Measurements from ENCODE around the gene MYO1F.
"Not testable (repeated sequence)": the region's sequence is repeated elsewhere in the genome, so short reads cannot be mapped to it uniquely, and the experiment has no call there.

Gene MYO1F

GRCh38 chr19:8561075-8561764 is 16.0 kb downstream of the MYO1F start:
- no peak for DNase-seq

DNA sequence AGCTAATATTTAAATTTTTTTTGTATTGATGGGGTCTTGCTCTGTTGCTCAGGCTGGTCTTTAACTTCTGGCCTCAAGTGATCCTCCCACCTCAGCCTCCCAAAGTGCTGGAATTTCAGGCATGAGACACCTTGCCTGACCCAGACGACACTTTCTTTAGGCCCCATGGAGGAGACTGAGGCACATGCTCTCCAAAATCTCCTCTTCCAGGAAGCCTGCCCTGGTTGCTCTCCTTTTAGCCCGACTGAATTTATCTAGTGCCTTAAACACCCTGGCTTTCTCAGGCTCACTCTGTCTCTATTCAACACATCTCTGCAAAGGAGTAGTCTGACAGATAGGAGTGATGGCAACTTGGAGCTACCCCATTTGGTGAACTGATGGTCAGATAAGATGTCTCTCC is 18.9 kb downstream of the MYO1F start:
- DNase-seq = no peak

- no peak for DNase-seq
Measured at GRCh38 chr19:8557642-8558238, 19.5 kb downstream of the MYO1F start.

- not testable (repeated sequence) for DNase-seq
Measured at GRCh38 chr19:8553729-8554128, 23.5 kb downstream of the MYO1F start.

DNA sequence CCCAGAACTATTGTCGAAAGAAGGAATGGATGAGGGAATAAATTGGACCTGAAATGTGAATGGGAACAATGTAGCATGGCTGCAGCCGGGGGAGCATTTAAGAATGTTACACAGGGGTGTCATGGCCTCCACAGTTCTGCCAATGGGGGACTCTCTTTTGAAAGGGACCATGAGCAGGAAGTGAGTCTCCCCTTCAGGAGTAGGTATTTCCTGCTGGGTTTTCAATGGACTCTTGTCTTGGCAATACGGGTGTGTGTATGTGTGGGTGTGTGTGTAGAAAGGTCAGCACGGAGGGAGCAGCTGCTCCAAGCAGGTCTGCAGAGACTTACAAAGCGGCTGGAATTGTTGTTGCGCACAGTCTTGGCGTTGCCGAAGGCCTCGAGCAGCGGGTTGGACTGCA is 24.4 kb downstream of the MYO1F start:
- no peak for DNase-seq

DNA sequence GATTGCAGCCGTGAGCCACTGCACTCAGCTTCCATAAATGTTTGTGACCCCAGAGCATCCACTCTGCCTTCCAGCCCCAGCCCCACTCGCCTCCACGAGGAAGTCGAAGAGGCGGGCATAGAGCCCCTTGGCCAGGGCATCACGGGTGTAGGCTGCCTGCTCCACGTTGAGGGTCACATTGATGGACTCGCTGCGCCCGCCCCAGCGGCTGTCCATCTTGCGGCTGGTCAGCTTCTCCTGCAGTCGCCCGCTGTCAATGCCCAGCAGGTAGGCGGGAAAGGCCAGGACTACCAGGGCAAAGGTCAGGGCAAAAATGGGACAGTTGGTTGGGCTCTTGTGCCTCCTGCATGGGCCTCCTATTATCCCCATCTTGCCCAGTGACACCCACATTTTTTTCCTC is 27.2 kb downstream of the MYO1F start:
- DNase-seq = no peak

DNA sequence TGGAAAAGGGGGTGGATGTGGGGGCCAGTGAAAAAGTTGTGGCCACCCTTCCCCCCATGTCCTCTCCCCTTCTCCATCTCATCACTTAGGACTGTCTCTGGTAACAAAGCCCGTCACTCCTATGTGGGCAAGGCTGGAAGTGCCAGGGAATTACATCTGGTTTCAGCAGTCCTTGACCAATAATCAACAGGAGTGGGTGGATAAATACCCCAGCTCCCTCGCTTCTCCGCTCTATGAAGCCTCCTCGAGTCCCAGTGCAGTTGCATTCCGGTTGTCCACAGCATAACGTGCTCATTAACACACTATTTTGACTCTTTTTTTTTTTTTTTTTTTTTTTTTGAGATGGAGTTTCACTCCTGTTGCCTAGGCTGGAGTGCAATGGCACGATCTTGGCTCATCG is 31.5 kb downstream of the MYO1F start:
- DNase-seq = no peak

DNA sequence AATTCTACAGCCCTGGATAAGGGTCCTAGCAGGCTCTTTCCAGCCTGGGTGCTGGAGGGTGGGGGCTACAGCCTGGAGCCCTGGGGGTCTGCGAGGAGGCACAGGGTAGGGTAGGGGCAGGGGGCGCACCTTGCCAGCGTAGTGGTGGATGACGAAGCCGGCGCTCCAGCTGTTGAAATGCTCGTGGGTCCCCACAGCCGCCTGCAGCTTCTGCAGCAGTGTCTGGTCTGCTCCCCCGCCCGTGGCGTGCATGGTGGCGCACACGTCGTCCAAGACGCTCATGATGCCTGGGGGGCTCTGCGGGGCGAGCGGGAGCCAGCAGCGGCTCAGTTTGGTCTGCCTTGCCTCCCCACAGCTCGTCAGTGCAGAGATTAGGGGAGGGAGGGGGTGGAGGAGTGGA is 33.1 kb downstream of the MYO1F start:
- no peak for DNase-seq

GRCh38 chr19:8539621-8540149 is 37.6 kb downstream of the MYO1F start:
- DNase-seq = no peak

- no peak for DNase-seq
Measured at GRCh38 chr19:8537099-8537498, 40.1 kb downstream of the MYO1F start.

- DNase-seq = no peak
Measured at GRCh38 chr19:8536282-8536681, 41.0 kb downstream of the MYO1F start.

DNA sequence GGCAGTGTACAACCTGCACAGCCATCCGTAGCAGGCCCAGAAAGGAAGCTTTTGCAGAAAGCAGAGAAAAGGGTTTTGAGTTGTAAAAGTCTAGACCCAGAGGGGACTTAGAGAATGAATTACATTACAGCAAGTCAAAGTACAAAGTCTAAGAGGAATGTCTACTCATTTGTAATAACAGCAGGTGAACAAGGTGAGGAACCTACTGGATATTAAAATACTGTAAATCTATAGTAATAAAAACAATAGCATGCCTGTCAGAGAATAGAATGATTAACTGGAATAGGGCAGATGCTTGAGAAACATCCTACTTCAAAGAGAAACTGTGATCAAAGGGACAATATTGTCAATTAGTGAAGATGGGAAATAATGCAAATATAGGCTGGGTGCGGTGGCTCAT is 45.0 kb downstream of the MYO1F start:
- DNase-seq = no peak

DNA sequence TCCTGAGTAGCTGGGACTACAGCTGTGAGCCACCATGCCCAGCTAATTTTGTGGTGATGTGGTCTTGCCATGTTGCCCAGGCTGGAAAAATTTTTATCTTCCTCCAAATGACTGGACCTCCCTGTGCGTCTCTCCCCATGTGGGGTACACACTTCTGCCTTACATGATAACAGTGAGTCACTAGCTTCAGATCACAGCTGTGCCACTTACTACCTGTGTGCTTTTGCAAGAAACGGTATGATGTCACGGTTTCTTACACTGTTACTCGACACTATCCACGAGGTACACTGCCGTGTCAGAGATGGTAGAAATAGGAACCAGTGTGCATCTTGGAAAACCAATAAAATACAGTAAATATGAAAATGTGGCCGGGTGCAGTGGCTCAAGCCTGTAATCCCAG is 45.8 kb downstream of the MYO1F start:
- no peak for DNase-seq

- no peak for DNase-seq
Measured at GRCh38 chr19:8530061-8530679, 47.1 kb downstream of the MYO1F start.

DNA sequence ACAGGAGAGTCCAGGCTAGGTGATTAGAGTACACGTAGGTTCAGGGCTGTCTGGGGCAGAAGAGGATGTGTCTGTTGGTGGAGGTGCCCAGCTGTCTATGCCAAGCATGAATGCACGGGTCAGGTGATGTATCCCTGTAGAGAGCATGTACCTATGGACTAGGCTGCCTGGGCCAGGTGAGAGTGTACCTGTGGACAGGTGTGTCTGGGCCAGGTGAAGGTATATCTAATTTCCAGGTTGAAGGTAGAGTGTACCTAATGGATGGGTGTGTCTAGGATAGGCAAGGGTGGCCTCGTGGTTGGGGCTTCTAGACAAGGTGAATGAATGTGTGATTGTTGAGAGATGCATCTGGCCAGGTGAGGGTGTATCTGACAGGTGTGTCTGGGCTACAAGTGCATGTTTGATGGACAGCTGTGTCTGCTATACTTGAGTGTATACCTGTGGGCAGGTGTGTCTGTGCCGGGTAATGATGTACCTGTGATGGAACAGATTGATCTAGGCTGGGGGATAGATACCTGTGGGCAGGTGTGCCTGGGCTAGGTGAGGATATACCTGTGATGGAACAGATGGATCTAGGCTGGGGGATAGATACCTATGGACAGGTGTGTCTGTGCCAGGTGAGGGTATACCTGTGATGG is 47.8 kb downstream of the MYO1F start:
- no peak for DNase-seq

- DNase-seq = no peak
Measured at GRCh38 chr19:8528500-8528899, 48.7 kb downstream of the MYO1F start.

GRCh38 chr19:8526345-8527091 is 50.7 kb downstream of the MYO1F start:
- no peak for DNase-seq

GRCh38 chr19:8525401-8525684 is 51.9 kb downstream of the MYO1F start:
- DNase-seq = no peak

DNA sequence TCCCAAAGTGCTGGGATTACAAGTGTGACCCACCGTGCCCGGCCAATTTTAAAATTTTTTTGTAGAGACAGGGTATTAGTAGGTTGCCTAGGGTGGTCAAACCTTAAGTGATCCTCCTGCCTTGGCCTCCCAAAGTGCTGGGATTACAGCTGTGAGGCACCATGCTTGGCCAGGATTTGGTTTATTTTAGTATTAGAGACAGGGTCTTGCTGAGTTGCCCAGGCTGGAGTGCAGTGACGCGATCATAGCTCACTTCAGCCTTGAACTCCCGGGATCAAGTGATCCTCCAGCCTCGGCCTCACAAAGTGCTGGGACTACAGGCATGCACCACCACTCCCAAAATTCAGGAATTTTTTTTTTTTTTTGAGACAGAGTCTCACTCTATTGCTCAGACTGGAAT is 57.9 kb downstream of the MYO1F start:
- DNase-seq = no peak

- no peak for DNase-seq
Measured at GRCh38 chr19:8518536-8518935, 58.7 kb downstream of the MYO1F start.

- no peak for DNase-seq
Measured at GRCh38 chr19:8517551-8518442, 59.4 kb downstream of the MYO1F start.

DNA sequence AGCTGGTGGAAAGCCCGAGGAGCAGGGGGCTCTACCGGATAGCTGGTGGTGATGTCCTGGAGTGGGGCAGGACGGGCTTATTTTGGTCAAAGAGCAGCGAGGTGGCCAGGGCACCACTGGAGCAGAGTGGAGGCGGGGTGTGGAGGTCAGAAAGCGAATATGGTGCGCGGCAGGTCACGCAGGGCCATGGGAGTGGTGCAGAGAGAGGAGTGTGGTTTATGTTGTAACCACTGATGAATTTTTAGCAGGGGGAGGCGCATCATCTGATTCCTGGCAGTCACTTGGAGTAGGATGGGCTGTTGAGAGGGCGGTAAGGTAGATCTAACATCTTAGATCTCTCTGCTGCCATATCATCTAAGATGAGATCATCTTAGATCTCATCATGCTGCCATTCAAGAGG is 61.9 kb downstream of the MYO1F start:
- peak; percentile 74 for DNase-seq

Data from activated CD8-positive, alpha-beta memory T cell treated with anti-CD3 and anti-CD28 coated beads, Interleukin-2, amount 50 U/mL, for 48 hours (primary cell).